Measurements from ENCODE around the gene PARPBP. TPM values are rescaled to one million over a fixed set of nuclear protein-coding genes. Genes with fewer than 3 reads are reported as not detected.

PARPBP gene, protein sequence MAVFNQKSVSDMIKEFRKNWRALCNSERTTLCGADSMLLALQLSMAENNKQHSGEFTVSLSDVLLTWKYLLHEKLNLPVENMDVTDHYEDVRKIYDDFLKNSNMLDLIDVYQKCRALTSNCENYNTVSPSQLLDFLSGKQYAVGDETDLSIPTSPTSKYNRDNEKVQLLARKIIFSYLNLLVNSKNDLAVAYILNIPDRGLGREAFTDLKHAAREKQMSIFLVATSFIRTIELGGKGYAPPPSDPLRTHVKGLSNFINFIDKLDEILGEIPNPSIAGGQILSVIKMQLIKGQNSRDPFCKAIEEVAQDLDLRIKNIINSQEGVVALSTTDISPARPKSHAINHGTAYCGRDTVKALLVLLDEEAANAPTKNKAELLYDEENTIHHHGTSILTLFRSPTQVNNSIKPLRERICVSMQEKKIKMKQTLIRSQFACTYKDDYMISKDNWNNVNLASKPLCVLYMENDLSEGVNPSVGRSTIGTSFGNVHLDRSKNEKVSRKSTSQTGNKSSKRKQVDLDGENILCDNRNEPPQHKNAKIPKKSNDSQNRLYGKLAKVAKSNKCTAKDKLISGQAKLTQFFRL
- 2.6 and 3.9 TPM in 2 replicates for total RNA-seq

GRCh38 chr12:102119674-102120563 is at the start of gene PARPBP, which contains the start of gene NUP37:
Gene PARPBP, plus strand, starts transcription at chr12:102120183. Its CDS starts 3,706 bp downstream, at chr12:102123889.
Gene NUP37, minus strand, starts transcription at chr12:102120114. Its CDS starts 1,596 bp downstream, at chr12:102118518.

GRCh38 chr12:102197789-102198188 is 77.8 kb downstream of the PARPBP start, which contains the start of gene PMCH:
Gene PMCH, minus strand, starts transcription at chr12:102197833. Its CDS starts 63 bp downstream, at chr12:102197770.

Other genes starting within 250 kb of the PARPBP start
- 3.6 and 19.5 TPM in 2 replicates for gene DRAM1, start 242.6 kb upstream of the PARPBP start, total RNA-seq
- 46.3 and 74.9 TPM in 2 replicates for gene WASHC3, start 58.2 kb upstream of the PARPBP start, total RNA-seq
- 28.8 and 33.7 TPM in 2 replicates for gene NUP37, start 69 bp upstream of the PARPBP start, total RNA-seq
- gene PMCH, start 77.7 kb downstream of the PARPBP start, total RNA-seq = 0.64 TPM in 1 of 2 replicates, not detected in the other

Measured in tracheal epithelial cell (primary cell).